Skin of body (tissue), 2 donors: ENCODE data around the gene TBC1D24. TPM values are rescaled to one million over a fixed set of nuclear protein-coding genes. Genes with fewer than 3 reads are reported as not detected.

Experiments used
- small RNA-seq: library from RNA; depleted of rRNA; stranded (forward); fragments of <200 nt; gene quantifications from one replicate; pipeline ENCODE3, GENCODE V24; 2014; ENCODE audit warnings: low replicate concordance
- total RNA-seq: library from RNA; depleted of rRNA; stranded (reverse); fragments of >200 nt; gene quantifications from one replicate; pipeline ENCODE4 v1.2.3, GENCODE V29; 2014

Gene TBC1D24
- total RNA-seq, 1 donor from 2014 or later, result 8.8 TPM

Small RNA genes lying within 50 kb of the gene (small RNA-seq; reads per million reads assigned to genes)
- gene AC093525.1 (not detected), gene MIR3178 (not detected), gene MIR6768 (not detected)

Other genes starting within 250 kb of the TBC1D24 start
- 17.3 TPM for gene DNASE1L2, start 238.7 kb upstream of the TBC1D24 start, total RNA-seq
- 24.3 TPM for gene ECI1, start 223.5 kb upstream of the TBC1D24 start, total RNA-seq
- gene RNPS1, start 207.0 kb upstream of the TBC1D24 start, total RNA-seq, result 57.3 TPM
- gene ABCA3, start 134.4 kb upstream of the TBC1D24 start, total RNA-seq, result 3.5 TPM
- 7.8 TPM for gene CCNF, start 45.7 kb upstream of the TBC1D24 start, total RNA-seq
- 3.4 TPM for gene TEDC2, start 15.0 kb upstream of the TBC1D24 start, total RNA-seq
- gene NTN3, start 3.8 kb upstream of the TBC1D24 start, total RNA-seq, result 3.4 TPM
- gene ATP6V0C, start 38.8 kb downstream of the TBC1D24 start, total RNA-seq, result 20.4 TPM
- 15.6 TPM for gene AMDHD2, start 45.2 kb downstream of the TBC1D24 start, total RNA-seq
- not detected for gene CEMP1, start 56.3 kb downstream of the TBC1D24 start, total RNA-seq
- gene PDPK1, start 62.9 kb downstream of the TBC1D24 start, total RNA-seq, result 18.9 TPM
- gene KCTD5, start 207.4 kb downstream of the TBC1D24 start, total RNA-seq, result 13.6 TPM
- 0.39 TPM for gene PRSS27, start 245.1 kb downstream of the TBC1D24 start, total RNA-seq